Activated naive CD4-positive, alpha-beta T cell treated with anti-CD3 and anti-CD28 coated beads, Interleukin-2, amount 50 U/mL, for 24 hours (primary cell): Measurements from ENCODE around the gene TOMM40.
A peak's percentile ranks its signal among the peaks of the same experiment; 100 is the strongest.
"Not testable (repeated sequence)": the region's sequence is repeated elsewhere in the genome, so short reads cannot be mapped to it uniquely, and the experiment has no call there.

Experiments used
- H3K27ac Mint-ChIP-seq: one replicate; pipeline ENCODE4 v1.8.0; 2021; ENCODE audit warnings: mild to moderate bottlenecking, mixed read lengths
- H3K27me3 Mint-ChIP-seq: one replicate; pipeline ENCODE4 v1.8.0; 2021; ENCODE audit warnings: mixed read lengths
- H3K36me3 Mint-ChIP-seq: one replicate; pipeline ENCODE4 v1.8.0; 2021; ENCODE audit warnings: mixed read lengths
- H3K4me1 Mint-ChIP-seq: one replicate; pipeline ENCODE4 v1.8.0; 2021; ENCODE audit warnings: mixed read lengths
- H3K4me3 Mint-ChIP-seq: one replicate; pipeline ENCODE4 v1.8.0; 2021; ENCODE audit warnings: mild to moderate bottlenecking, mixed read lengths
- H3K9me3 Mint-ChIP-seq: one replicate; pipeline ENCODE4 v1.8.0; 2021; ENCODE audit warnings: mixed read lengths

Gene TOMM40

DNA sequence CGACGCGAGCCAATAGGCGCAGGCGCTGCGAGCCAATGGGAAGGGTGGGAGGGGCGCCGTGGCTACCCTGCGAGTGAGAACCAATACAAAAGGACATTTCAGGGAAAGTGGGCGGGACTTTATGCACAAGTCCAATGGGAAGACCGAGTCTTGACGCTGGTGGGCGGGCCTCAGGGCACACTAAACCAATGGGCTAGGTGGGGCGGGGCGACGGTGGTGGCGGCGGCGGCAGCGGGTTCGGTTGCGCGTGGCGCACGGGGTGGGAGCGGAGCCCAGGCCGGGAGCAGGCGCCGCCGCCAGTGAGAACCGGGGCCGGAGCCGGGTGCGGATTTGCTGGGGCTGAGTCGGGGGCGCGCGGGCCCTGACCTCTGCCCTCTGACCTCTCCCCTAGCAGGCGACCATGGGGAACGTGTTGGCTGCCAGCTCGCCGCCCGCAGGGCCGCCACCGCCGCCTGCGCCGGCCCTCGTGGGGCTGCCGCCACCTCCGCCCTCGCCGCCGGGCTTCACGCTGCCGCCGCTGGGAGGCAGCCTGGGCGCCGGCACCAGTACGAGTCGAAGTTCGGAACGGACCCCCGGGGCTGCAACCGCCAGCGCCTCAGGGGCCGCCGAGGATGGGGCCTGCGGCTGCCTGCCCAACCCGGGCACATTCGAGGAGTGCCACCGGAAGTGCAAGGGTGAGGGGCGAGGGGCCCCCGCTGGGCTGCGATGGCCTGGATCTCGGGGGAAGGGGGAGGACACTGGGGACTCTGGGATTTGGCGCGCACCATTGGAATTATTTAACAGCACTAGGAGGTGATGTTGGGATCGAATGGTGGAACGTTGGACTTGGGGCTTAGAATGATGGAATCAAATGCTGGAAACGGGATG is at the start of gene TOMM40:
TOMM40 (plus strand) TSS at position 239 of the 867 bp plus-strand sequence; CDS start at position 401, 162 bp downstream.
- Mint-ChIP-seq H3K27ac (peak within 1 kb of the TSS; percentile 95), H3K4me1 (peaks cover 38% of the 10 kb centered on the region), H3K4me3 (peak within 1 kb of the TSS; percentile 97), H3K27me3 (no peaks in the 10 kb centered on the region), H3K36me3 (peaks cover 22% of the 10 kb centered on the region), H3K9me3 (no peaks in the 10 kb centered on the region)

DNA sequence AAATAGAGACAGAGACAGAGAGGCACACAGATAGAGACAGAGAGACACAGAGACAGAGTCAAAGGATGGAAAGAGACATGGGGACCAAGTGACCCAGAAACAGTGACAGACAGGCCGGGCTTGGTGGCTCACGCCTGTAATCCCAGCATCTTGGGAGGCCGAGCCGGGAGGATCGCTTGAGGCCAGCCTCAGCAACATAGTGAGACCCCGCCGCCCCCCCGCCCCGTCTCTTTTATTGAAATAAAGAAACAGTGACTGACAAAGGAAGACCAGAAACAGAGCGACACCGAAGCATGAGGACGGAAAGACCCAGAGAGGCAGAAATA is 45.8 kb upstream of the TOMM40 start:
- Mint-ChIP-seq H3K9me3 (no peaks in the 10 kb centered on the region), H3K27ac (no peak overlapping the region), H3K4me3 (peak overlapping the region; percentile 88), H3K27me3 (peaks cover 3% of the 10 kb centered on the region), H3K4me1 (peaks cover 26% of the 10 kb centered on the region), H3K36me3 (no peaks in the 10 kb centered on the region)

DNA sequence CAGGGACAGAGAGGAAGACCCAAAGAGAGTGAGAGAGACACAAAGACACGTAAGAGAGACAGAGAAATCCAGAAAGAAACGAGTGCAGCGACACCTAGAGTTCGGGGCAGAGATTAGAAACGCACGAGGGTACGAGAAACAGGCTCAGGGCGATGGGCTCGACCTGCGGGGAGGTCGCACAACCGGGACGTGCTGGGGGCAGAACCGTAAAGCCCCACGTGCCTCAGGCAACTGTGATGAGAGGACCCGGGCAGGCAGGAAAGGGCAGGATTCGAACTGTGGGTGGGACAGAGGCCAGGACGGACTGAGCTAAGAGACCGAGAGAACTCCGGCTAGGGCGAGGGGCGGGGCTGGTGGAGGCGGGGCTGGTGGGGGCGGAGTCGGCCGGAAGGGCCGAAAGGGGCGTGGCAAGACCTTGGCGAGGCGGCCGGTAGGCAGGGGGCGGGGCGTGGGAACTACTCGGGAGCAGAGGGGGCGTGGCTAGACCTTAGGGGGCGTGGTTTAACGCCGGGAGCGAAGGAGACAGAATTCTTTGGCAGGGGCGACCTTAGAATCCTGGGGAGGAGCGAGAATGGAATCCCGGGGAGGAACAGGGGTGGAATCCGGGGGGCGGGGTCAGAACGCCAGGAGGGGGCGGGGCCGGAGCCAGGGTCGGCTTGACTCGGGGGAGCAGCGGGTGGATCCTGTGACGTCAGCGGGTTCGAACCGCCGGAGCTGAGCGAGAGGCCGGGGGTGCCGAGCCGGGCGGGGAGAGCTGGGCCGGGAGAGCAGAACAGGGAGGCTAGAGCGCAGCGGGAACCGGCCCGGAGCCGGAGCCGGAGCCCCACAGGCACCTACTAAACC is 45.2 kb upstream of the TOMM40 start, which contains the start of gene NECTIN2:
NECTIN2 (plus strand) TSS at position 686 of the 843 bp plus-strand sequence. CDS start 229 bp downstream, outside the sequence.
- H3K9me3 Mint-ChIP-seq = no peaks in the 10 kb centered on the region
- peak within 1 kb of the TSS; percentile 88 for H3K4me3 Mint-ChIP-seq
- H3K36me3 Mint-ChIP-seq = no peaks in the 10 kb centered on the region
- H3K27me3 Mint-ChIP-seq = peaks cover 3% of the 10 kb centered on the region
- H3K27ac Mint-ChIP-seq = peak within 1 kb of the TSS; percentile 33
- peaks cover 26% of the 10 kb centered on the region for H3K4me1 Mint-ChIP-seq

DNA sequence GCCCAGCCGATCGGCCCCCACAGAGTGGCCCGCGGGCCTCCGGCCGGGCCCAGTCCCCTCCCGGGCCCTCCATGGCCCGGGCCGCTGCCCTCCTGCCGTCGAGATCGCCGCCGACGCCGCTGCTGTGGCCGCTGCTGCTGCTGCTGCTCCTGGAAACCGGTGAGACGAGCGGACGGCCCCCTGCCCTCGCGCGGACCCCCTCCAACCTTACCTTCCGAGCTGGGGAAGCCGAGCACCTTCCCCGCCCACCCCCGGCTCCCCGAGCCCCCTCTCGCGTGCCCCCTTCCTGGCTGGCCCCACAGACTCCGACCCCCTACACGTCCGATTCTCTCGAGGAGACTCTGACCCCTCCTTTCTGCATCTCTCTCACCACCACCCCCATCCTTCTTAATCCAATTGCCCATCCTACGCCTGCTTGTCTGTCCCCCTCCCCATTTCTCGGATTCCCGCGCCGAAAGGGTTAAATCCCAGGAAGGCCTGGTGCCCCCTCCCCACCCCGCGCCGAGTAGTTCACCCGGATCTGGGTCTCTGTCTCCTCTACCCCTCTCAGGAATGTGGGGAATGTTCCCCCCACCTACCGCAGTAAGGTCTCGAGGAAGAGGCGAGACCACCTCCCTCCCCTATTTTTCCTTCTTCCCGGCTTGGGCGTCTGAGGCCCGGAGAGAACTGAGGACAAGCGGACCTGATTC is 44.5 kb upstream of the TOMM40 start:
- peak overlapping the region; percentile 88 for H3K4me3 Mint-ChIP-seq
- peaks cover 26% of the 10 kb centered on the region for H3K4me1 Mint-ChIP-seq
- H3K27me3 Mint-ChIP-seq = peaks cover 3% of the 10 kb centered on the region
- H3K9me3 Mint-ChIP-seq = no peaks in the 10 kb centered on the region
- no peaks in the 10 kb centered on the region for H3K36me3 Mint-ChIP-seq
- no peak overlapping the region for H3K27ac Mint-ChIP-seq

DNA sequence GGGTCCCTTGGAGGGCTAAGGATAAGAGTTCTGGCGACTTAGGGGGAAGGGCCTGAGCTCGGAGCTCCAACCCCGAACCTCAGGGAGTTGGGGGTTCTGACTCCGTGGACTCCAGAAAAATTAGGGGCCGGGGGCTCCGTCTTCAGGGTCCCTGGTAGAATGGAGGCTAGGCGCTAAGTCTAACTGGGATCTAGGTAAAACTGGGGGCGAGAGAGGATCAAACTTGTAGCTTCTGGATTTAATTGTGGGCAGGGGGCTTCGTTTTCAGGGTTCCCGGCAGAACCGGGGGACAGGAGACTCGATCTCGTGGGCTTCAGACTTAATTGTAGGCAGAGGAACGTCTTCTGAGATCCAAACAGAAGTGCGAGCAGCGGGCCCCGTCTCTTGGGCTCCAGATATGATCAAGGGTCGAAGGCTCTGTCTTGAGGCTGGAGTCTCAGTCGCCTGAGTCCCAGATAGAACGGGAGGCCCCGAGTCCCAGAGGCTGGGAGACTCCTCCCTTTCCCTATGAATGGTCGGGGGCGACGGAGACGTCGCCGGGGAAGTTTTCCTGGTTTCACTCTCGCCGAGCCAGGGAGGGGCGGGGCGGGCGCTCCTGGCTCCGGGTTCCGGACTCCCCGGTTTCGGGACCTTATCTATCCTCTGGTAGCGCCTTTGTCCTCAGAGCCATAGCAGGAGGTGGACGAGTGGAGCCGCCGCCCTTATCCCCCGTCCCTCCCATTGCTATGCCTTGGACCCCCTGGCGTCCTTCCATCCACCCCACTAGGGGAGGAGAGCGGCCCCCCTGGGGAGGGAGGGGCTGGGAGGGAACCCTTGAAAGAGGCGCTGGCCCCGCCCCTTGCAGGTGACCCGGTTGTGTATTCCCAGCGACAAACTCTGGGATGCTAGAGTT is 43.7 kb upstream of the TOMM40 start:
- H3K4me1 Mint-ChIP-seq = peaks cover 26% of the 10 kb centered on the region
- no peaks in the 10 kb centered on the region for H3K36me3 Mint-ChIP-seq
- H3K4me3 Mint-ChIP-seq = peak overlapping the region; percentile 88
- H3K9me3 Mint-ChIP-seq = no peaks in the 10 kb centered on the region
- peak overlapping the region; percentile 73 for H3K27ac Mint-ChIP-seq
- H3K27me3 Mint-ChIP-seq = peaks cover 3% of the 10 kb centered on the region

DNA sequence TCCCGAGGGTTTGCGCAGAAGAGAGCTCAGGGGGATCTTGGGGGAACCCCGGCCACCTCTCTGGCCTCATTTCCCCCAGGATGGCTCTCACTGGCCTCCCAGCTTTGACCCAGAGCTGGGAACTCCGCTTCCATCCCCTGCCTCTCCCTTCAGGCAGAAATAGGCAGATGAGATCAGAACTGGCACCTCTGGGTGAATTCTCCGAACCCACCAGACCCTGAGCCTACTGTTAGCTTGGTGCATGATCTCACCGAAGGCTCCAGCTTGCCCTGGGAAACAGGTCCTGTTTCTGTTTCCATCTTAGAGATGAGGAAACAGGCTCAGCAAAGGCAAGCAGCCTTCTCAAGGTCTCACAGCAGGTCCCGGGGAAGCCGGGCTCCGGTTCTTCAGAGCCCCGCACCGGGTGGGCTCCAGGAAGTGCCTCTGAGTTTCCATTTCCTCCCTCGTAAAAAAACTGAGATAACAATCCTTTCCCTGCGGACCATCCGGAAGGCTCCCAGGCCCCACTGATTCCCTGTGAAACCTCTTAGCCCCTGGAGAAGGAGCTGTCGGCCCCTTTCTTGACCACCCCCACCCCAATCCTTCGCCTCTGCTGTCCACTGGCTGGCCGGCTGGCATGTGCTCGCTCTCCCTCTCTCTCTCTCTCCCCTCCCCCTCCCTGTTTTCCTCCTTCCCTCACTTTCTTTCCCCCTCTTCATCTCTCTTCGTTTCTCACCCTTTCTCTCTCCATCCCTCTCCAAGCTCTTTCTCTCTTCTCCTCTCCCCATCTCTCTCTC is 42.8 kb upstream of the TOMM40 start:
- H3K4me1 Mint-ChIP-seq = peaks cover 26% of the 10 kb centered on the region
- peaks cover 3% of the 10 kb centered on the region for H3K27me3 Mint-ChIP-seq
- H3K27ac Mint-ChIP-seq = no peak overlapping the region
- H3K9me3 Mint-ChIP-seq = no peaks in the 10 kb centered on the region
- no peaks in the 10 kb centered on the region for H3K36me3 Mint-ChIP-seq
- H3K4me3 Mint-ChIP-seq = no peak overlapping the region

DNA sequence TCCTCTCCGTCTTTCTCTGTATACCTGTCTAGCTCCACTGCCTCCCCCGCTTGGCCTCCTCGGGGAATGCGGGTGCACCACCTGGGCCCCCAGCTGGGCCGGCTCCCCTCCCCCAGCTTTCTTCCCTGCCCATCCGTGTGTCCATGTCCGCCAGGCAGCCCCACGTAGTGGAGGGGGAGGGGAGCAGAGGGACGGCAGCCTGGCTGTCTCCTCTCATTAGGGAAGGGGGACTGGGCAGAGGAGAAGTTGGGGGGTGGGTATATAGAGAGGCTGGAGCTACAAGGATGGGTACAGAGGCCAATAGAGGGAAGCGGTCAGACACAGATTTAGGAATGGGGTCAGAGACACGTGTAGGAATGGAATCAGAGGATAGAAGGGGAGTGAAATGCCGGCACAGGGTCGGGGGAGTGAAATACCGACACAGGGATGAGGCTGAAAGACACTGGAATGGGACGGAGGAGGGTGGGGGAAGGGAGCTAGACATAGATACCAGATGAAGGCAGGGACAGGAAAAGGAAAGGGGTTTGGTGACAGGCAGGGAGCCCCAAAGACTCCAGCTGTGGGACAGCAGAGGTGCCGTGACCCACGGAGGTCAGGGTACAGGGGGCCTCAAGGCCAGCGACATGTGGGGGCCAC is 42.1 kb upstream of the TOMM40 start:
- Mint-ChIP-seq H3K36me3 (no peaks in the 10 kb centered on the region), H3K27me3 (peaks cover 3% of the 10 kb centered on the region), H3K4me1 (peaks cover 26% of the 10 kb centered on the region), H3K27ac (peak overlapping the region; percentile 71), H3K9me3 (no peaks in the 10 kb centered on the region), H3K4me3 (no peak overlapping the region)

DNA sequence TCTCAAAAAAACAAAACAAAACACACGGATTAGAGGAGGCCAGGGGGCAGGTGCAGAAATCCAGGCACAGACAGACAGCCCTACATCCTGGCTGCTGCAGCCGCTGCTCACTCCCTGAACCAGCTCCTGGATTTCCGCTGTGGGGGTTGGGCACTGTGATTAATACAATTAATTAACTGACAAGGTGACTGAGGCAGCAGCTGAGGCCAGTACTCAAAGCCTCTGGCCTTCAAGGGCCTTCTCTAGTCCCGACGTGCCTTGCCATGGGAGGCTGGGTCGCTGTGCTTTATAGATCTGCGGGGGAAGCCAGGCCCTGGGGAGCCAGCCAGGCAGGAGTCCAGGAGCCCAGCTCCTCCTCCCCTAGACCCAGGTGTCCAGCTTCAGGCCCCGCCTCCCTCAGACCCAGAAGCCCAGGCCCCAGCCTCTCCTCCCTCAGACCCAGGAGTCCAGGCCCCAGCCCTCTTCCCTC is 40.4 kb upstream of the TOMM40 start:
- no peak overlapping the region for H3K4me3 Mint-ChIP-seq
- H3K27me3 Mint-ChIP-seq = peaks cover 3% of the 10 kb centered on the region
- H3K9me3 Mint-ChIP-seq = no peaks in the 10 kb centered on the region
- H3K36me3 Mint-ChIP-seq = no peaks in the 10 kb centered on the region
- H3K27ac Mint-ChIP-seq = no peak overlapping the region
- H3K4me1 Mint-ChIP-seq = peaks cover 17% of the 10 kb centered on the region

DNA sequence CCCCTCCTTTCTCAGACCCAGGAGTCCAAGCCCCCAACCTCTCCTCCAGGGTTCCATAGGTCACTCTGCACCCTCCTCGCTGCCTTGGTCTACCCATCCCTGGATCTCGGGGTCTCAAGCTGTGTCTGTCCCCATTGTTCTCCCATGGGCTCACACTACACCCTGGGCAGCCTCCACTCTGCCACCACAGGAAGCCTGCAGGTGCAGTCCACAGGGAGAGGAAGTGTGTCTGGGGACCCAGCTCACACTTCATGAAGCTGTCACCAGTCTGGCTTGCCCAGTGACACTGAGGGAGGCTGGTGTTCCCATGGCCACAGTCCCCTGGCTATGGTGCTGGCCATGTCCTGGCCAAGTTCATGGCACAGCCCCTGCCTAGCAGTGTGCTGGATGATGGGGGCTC is 39.6 kb upstream of the TOMM40 start:
- peaks cover 3% of the 10 kb centered on the region for H3K27me3 Mint-ChIP-seq
- H3K36me3 Mint-ChIP-seq = no peaks in the 10 kb centered on the region
- no peak overlapping the region for H3K27ac Mint-ChIP-seq
- H3K4me1 Mint-ChIP-seq = peaks cover 16% of the 10 kb centered on the region
- H3K4me3 Mint-ChIP-seq = no peak overlapping the region
- H3K9me3 Mint-ChIP-seq = no peaks in the 10 kb centered on the region

DNA sequence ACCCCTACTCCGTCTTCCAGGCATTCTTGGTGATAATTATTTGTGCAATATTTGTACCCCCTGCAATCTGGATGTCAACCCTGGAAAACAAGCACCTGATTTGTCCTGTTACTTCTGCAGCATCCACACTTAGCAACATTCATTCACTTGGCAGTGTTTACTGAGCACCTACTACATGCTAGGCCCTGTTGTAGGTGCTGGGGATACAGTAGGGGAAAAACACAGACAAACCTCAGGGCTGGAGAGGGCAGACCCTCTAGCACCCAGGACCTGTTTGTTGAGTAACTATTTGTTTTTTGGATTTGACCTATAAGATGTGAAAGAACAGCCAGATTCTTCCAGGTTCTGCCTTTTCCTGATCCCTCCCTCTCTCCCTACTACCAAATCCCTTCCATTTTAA is 35.4 kb upstream of the TOMM40 start:
- H3K9me3 Mint-ChIP-seq = no peaks in the 10 kb centered on the region
- no peak overlapping the region for H3K27ac Mint-ChIP-seq
- no peak overlapping the region for H3K4me3 Mint-ChIP-seq
- H3K27me3 Mint-ChIP-seq = no peaks in the 10 kb centered on the region
- no peaks in the 10 kb centered on the region for H3K4me1 Mint-ChIP-seq
- H3K36me3 Mint-ChIP-seq = no peaks in the 10 kb centered on the region

DNA sequence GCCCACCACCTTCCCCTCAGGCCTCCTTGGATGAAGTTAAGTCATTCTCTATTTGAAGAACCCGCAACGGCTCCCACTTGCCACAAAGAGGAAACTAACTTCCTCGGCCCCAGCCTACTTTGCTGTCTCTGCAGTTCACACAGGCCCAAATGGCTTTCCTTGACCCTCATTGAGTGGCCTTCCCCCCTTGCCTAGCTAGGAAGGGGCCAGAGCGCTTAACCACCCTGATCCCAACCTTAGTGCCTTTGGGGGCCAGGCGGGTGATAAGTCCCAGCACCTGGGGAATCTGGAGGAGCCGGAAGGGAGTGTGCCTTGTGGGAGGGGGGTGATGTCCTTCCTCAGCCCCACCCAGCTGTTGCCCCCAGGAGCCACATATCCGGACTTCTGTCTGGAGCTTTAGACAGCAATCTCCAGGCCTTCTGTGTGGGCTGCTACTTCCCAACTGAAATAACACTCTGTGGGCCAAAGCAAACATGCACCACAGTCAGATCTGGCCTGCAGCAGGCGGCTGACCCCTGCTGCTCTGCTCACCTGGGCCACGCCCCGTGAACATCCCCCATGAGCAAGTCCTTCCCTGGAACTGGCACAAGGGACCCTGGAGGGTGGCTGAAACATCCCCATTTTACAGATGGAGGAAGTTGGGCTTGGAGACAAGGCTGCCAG is 34.5 kb upstream of the TOMM40 start:
- no peak overlapping the region for H3K27ac Mint-ChIP-seq
- no peaks in the 10 kb centered on the region for H3K27me3 Mint-ChIP-seq
- H3K9me3 Mint-ChIP-seq = no peaks in the 10 kb centered on the region
- no peak overlapping the region for H3K4me3 Mint-ChIP-seq
- H3K36me3 Mint-ChIP-seq = no peaks in the 10 kb centered on the region
- no peaks in the 10 kb centered on the region for H3K4me1 Mint-ChIP-seq

DNA sequence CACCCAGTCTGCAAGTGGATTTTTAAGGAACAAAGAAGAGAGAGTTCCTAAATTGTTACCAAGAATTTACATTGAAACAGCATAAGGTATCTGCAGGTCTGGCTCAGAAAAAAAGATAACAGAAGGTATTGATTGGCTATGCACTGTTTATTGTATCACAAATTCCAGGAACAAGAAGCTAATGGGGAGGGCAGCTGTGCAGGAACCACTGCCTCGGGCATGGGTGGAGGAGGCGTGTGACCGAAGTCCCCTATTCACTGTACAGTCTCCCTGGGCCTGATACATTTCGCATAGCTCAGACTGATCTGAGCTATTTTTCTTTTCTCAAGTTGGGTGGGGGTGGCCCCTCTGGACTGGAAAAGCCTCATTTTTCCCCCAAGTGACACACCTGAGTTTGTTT is 33.2 kb upstream of the TOMM40 start:
- Mint-ChIP-seq H3K27me3 (no peaks in the 10 kb centered on the region), H3K9me3 (no peaks in the 10 kb centered on the region), H3K27ac (no peak overlapping the region), H3K36me3 (no peaks in the 10 kb centered on the region), H3K4me3 (no peak overlapping the region), H3K4me1 (no peaks in the 10 kb centered on the region)

DNA sequence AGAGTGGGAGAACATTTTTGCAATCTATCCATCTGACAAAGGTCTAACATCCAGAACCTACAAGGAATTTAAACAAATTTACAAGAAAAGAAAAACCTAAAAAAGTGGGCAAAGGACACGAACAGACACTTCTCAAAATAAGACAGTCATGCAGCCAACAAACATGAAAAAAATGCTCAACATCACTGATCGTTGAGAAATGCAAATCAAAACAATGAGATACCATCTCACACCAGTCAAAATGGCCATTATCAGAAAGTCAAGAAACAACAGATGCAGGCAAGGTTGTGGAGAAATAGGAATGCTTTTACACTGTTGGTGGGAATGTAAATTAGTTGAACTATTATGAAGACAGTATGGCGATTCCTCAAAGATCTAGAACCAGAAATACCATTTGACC is 29.5 kb upstream of the TOMM40 start:
- not testable (repeated sequence) for H3K9me3 Mint-ChIP-seq, H3K36me3 Mint-ChIP-seq, H3K27ac Mint-ChIP-seq, H3K27me3 Mint-ChIP-seq, H3K4me1 Mint-ChIP-seq, H3K4me3 Mint-ChIP-seq
